Dedifferentiated amniotic fluid mesenchymal stem cell (primary cell): ENCODE measurements around the gene DDX54.
A peak's percentile ranks its signal among the peaks of the same experiment; 100 is the strongest.

Experiments used
- DNase-seq: peaks from one replicate; pipeline ENCODE4 v3.0.0-alpha.2; 2016; ENCODE audit errors: extremely low spot score

DDX54 gene

DNA sequence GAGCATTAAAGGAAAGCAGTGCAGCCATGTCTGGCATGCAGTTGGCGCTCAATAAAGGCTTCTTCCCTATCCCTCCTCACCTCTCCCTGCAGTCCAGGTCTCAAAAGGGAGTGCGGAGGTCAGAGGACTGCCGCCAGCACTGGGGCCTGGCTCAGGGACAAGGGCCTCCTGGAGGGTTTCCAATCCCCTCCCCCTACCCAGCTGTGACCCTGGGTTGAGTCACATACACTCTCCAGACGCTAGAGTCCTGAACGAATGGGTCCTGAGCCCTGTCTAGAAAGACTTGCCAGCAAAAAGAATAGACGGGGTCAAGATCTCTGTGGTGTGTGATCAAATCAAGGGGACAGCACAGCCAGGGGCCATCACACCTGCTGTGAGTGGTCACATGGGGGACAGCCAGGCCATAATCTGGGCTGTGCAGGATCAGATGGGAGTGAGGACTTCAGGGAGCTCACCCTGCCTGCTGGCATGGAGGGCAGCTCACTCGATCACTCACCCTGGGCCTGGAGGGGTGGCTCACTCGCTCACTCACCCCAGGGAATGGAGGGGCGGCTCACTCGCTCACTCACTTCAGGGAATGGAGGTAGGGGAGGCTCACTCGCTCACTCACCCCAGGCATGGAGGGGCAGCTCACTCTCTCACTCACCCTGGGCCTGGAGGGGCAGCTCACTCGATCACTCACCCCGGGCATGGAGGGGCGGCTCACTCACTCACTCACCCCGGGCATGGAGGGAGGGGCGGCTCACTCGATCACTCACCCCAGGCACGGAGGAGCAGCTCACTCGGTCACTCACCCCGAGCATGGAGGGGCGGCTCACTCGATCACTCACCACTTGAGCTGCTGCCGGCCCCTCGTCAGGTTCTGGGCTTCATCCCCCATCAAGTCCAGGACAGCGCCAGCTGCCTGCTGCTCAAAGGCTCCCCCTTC, 22.9 kb downstream of the DDX54 start:
- DNase-seq = no peak

DNA sequence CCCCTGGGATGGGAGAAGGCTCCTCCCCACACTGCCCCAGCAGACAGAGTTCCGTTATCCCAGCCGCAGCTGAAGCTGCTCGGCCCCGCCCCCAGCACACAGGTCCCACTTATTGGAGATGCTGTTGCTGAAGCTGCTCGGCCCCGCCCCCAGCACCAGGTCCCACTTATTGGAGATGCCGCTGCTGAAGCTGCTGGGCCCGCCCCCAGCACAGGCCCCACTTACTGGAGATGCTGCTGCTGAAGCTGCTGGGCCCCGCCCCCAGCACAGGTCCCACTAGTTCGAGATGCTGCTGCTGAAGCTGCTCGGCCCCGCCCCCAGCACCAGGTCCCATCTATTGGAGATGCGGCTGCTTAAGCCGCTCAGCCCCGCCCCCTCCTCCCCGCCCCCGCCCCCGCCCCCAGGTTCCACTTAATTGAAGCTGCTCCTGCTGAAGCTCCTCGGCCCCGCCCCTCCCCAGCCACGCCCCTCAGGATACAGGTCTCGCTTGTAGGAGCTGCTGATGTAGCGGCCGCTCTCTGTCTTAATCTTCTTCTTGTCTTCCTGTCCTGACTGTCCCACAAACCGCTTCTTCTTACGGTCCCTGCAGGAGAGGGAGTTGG, 23.8 kb downstream of the DDX54 start:
- no peak for DNase-seq

DNA sequence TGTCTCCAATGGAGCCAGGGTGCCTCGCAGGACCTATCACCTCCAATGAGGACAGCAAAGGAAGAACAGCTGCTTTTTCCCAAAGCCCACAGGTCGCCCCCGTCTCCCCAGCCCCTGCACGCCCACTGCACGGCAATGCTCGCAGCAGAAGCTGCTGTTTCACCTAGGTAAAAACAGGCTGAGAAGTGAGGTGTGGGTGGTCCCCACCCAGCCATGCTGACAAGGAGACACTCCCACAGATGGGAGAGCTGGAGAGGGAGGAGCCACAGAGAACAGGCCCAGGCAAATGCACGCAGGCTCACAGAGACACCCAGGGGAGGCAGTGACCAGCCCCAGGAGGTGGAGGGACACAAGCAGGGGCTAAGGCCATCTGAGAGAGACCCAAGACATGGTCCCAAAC, 25.3 kb downstream of the DDX54 start:
- DNase-seq = no peak

DNA sequence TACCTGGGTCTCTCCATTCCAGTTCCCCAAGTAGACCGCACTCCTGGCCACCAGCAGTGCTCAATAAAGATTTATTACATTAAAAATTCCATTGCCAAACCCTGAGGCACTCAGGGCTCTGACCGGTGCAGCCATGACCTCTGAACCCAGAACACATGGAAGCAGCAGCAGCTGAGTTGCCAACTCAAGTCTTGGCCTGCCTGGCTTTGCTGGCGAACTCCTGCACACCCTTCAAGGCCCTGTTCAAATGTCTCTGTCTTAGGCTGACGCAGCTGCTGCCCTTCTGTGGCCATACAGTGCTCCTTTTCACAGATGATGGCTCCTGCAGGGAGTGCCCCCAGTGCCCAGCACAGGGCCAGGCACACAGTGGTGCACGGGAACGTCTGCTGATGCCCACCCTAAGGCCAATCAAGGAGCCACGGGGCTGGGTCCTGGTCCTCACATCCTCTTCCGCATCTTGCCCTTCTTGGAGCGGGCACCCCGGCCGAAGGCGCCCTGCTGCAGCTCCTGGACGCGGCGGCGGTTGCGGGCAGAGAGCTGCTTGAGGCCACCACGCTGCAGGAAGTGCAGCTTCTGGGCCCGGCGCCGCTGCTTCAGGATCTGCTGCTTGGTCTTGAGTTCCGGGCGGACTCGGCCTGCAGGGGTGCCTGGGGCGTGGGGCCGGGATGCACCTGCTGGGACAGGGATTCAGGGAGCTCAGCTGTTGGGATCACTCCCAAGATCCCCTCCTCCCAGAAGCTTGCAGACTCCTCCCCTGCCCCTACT, 26.7 kb downstream of the DDX54 start:
- no peak for DNase-seq

DNA sequence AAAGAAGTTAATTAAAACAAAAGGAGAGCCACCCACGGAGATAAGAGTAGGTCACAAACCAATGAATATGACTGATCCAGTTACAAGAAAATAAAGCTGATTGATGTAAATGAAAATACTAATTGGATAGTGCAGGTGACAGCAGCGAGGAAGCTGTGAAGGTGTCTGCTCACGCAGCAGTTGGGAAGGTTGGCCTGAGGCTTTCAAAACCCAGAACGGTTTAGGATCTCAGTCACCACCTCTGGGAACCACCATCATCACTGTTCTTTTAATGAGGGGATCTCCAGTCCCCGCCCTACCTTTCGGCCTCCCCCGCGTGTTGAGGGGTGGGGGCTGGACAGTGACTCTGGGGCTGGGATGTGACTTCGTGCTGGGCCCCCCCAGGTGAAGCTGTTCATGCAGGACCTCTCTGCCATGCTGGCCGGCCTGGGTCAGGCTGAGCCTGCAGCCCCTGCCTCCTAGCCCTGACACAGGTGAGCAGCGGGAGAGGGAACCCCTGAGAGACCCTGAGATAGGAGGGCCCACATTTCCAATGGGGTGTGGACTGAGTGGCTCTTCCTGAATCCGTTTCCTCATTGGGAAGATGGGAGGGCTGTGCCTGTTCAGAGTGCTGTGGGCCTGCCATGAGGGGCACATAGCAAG, 27.9 kb downstream of the DDX54 start:
- DNase-seq = no peak

DNA sequence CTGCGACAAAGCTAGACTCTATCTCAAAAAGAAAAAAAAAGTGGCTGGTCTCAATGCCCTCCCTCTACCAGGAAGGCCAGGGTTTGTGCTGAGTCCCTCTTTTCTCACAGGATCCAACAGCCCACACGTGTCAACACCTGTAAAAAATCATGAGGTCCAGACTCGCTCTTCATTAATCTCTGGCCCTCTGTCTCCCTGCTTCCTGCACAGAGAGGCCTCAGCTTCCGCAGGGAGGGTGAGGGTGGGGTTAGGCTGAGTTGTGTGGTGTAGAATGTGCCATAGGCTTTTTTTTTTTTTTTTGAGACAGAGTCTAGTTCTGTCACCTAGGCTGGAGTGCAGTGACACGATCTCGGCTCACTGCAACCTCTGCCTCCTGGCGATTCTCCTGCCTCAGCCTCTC, 29.6 kb downstream of the DDX54 start:
- DNase-seq = no peak

DNA sequence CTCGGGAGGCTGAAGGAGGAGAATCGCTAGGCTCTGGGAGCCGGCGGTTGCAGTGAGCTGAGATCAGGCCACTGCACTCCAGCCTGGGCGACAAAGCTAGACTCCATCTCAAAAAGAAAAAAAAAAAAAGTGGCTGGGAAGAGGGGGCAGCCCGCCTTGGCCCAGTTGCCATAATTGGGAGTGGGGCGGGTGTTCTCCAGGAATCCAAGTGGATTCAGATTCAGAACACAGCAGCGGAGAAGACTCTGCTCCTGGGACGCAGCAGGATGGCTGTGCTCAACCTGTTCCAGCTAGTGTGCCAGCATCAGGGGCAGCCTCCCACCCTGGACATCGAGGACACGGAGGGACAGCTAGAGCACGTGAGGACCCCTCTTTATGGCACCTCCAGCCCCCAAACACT, 30.2 kb downstream of the DDX54 start:
- DNase-seq = no peak

DNA sequence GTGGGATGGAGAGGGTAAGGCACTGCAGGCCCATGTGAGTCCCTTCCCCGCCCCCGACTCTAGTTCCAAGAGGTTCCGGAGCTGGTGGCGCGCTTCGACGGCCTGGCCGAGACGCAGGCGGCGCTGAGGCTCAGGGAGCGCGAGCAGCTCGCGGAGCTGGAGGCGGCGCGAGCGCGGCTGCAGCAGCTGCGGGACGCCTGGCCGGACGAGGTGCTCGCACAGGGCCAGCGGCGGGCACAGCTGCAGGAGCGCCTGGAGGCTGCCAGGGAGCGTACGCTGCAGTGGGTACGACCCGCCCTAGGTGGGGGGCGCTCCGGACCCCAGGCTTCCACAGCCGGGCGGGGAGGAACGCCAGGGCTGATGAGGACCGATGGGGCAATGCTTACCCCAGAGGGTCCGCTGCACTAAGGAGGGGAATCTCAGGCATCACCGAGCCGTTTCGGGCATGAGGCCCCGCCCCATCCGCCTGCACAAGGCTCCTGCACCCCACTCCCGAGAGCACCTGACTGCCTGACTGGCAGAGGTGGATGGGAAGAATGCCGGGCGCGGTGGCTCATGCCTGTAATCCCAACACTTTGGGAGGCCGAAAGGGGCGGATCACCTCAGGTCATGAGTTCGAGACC, 30.8 kb downstream of the DDX54 start:
- no peak for DNase-seq

DNA sequence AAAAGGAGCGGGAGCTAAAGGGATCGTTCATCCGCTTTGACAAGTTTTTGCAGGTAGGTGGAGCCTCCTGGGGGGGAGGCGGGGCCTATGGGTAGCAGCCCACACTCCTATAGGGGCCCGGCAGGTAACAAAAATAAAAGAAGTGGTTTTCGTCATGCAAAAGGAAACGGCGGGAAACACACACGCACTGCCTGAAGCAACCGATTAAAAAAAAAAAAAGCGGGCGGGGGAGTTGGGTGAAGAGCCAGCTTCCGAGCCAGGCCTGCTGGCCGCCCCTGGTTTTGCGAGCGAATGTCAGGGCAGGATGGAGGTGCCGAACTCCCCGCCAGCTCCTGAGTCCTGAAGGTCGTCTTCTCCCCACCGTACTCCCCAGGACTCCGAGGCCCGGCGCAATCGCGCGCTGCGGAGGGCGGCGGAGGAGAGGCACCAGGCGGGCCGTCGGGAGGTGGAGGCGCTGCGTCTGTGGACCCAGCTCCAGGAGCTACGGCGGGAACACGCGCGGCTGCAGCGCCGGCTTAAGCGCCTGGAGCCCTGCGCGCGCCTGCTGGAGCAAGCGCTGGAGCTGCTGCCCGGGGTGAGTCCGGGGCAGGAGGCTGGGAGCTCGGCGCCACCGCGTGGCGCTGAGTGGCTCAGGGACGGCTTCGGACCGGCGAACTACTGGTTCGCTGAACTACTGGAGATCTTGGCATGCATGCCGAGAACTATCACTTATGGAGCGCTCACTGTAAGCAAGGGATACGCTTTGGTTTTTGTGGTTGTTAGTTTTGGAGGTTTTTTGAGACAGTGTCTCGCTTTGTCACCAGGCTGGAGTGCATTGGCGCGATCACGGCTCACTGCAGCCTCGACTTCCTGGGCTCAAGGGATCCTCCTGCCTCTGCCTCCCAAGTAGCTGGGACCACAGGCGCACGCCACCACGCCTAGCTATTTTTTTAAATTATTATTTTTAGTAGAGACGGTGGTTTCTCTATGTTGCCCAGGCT, 32.2 kb downstream of the DDX54 start:
- DNase-seq = peak; percentile 63

DNA sequence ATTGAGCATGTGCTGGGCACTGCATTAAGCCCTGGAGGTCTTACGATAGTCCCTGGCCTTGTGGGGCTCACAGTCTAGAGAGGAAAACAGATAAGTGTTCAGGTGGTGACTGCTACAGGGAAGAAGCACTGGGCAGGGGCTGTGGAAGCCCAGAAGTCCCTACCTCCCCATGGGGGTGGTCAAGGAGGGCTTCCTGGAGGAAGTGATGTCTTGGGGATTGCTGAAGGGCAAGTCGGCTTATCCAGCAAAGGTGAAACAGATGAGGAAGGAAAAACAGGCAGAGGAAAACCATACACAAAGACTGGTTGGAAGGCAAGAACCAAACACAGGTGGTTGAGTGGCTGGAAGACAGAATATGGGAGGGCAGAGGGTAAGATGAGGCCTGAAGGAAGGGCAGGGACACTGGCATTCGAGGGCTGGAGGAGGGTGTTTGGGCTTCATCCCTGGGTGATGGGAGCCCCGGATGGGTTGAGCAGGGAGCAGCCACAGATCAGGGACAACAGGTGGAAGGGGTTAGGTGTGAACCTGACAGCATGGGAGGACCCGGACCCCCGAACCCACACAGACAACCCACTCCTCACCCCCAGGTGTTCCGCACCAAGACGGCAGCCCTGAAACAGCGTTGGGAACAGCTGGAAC, 33.0 kb downstream of the DDX54 start:
- DNase-seq = no peak

DNA sequence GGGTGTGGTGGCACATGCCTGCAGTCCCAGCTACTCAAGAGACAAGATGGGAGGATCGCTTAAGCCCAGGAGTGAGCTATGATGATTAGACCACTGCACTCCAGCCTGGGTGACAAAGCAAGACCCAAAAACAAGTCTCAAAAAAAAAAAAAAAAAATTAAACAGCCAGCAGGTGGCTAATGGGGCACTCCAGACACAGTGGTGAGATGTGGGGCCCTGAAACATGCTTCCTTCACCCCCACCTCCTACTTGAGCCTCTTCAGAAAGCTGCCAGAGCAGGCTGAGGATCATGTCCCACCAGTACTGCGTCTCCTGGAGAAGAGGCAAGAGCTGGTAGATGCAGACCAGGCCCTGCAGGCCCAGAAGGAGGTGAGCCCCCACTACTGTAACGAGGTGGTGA, 33.6 kb downstream of the DDX54 start:
- no peak for DNase-seq

DNA sequence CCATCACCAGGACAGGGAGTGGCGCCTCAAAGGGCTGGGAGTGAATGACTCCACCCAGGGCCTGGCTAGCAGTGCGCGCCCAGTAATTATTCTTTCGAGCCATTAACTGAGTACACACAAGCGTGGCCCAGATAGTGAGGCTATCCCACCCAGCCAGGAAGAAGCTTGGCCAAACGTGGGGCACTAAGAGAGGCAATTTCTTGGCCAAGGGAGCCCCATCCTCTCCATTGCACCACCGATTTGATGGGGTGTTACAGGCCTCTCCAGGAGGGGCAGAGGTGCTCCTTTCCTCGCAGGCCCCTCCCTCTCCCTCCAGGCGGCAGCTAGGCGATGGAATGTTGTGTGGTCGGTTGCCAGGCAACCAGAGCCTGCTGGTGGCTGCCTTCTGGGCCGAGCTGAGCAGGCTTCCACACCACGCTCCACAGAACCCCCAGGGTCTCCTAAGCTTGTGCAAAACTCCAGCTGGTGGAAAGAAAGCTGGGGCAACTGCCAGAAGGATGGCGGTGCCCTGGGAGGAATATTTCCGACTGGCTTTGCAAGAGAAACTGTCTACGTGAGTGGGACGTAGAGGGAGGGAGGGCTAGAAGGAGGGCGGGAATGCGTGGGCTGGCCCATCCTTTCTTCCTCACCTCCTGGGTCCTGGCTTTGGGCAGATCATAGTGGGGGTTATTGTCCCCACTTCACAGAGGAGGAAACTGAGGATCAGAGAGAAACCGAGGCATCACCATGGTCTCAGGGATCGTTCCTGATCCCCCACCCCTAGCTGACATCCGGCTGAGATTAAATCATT, 35.7 kb downstream of the DDX54 start, which contains the start of gene CFAP73:
TSS of gene CFAP73 (plus strand) at position 364 of the 790 bp plus-strand sequence. CDS start at position 498, 134 bp downstream.
- DNase-seq = peak; percentile 76

DNA sequence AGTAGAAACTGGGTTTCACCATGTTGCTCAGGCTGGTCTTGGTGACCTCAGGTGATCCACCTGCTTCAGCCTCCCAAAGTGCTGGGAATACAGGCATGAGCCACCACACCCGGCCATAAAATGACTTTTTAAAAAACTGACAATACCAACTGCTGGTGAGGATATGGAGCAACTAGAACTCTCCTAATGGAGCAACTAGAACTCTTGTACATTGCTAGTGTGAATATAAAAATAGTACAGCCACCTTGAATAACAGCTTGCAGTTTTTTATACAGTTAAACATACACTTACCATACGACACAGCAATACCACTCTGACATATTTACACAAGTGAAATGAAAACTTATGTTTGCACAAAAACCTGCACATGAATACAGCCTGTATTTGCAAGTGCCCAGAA, 38.3 kb downstream of the DDX54 start:
- DNase-seq = no peak

DNA sequence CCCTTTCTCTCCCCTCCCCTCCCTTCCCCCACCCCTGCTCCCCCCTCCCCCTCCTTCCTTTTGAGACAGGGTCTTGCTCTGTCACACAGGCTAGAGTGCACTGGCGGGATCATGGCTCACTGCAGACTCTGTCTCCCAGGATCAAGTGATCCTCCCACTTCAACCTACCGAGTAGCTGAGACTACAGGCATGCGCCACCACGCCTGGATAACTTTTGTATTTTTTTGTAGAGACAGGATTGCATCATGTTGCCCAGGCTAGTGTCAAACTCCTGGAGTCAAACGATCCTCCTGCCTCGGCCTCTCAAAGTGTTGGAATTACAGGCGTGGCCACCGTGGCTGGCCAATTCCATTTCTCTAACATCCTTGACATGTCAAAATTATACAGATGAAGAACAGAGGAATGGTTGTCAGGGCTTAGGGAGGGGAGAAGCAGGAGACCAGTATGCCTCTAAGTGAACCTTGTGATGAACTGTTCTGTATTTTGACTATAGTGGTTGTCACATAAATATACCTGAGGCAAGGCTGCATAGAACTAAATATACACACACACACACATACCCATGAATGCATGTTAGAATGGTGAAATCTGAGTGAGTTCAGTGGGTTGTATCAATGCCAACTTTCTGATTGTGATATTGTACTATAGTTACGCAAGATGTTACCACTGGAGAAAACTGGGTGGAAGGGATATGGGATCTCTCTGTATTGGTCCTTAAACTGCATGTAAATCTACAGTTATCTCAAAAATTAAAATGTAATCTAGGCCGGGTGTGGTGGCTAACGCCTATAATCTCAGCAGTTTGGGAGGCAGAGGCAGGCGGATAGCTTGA, 39.3 kb downstream of the DDX54 start:
- DNase-seq = no peak

DNA sequence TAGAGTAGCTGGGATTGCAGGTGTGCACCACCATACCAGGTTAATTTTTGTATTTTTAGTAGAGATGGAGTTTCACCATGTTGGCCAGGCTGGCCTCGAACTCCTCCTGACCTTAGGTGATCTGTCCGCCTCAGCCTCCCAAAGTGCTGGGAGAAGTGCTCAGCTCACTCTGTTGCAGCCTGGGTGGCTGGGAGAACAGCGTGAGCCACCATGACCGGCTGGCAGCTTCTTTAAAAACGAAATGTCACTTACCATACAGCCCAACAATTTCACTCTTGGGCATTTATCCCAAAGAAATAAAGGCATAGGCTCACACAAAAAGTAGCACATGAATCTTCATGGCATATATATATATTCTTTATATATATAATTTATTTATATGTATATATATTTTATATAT, 40.5 kb downstream of the DDX54 start:
- DNase-seq = no peak

DNA sequence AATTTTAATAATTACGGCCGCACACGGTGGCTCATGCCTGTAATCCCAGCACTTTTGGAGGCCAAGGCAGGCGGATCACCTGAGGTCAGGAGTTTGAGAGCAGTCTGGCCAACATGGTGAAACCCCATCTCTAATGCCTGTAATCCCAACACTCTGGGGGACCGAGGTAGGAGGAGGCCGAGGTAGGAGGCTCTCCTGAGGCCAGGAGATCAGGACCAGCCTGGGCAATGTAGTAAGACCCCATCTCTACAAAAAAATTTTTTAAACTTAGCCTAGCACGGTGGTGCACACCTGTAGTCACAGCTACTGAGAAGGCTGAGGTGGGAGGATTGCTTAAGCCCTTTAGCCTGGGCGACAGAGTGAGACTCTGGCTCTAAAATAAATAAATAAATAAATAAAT, 41.3 kb downstream of the DDX54 start:
- DNase-seq = no peak

DNA sequence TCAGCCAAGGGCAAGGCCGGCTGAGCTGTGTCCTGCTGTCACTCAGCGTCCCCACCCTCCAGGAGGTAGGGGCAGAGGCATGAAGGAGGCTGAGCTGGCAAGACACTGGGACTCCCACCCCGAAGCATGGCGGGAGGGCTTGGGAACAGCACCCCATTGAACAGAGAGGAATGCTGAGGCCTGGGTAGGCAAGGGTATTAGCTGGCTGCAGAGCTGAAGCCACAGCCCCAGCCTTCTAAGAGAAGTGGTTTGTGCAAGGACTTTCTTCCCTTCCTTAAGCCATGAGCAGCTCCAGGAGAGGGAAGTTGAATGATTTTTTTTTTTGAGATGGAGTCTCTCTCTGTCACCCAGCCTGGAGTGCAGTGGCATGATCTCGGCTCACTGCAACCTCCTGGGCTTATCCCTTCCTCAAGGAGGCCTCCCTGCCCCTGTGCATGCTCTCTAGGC, 42.4 kb downstream of the DDX54 start:
- no peak for DNase-seq
